ENCODE measurements around the gene TNRC6A. TPM values are rescaled to one million over a fixed set of nuclear protein-coding genes. Genes with fewer than 3 reads are reported as not detected.
"Not testable (repeated sequence)": the region's sequence is repeated elsewhere in the genome, so short reads cannot be mapped to it uniquely, and the experiment has no call there.

The TNRC6A gene
- total RNA-seq, 1 donor from 2014 or later = 54.2 TPM

GRCh38 chr16:24700549-24701392 is 28.7 kb upstream of the TNRC6A start:
- no peak for DNase-seq

GRCh38 chr16:24701521-24701951 is 27.9 kb upstream of the TNRC6A start:
- Mint-ChIP-seq H3K4me1 (no peaks in the 10 kb centered on the region), H3K27ac (no peak overlapping the region), H3K9me3 (no peaks in the 10 kb centered on the region), H3K4me3 (no peak overlapping the region), H3K36me3 (ENCODE audit: low read depth) (no peaks in the 10 kb centered on the region), H3K27me3 (peaks cover 10% of the 10 kb centered on the region)
- intact Hi-C loops (cut with micrococcal nuclease) = no loop called here
- no peak for DNase-seq

More at GRCh38 chr16:24700549-24701392, 28.7 kb upstream of the TNRC6A start:
- peaks cover 10% of the 10 kb centered on the region for H3K27me3 Mint-ChIP-seq
- intact Hi-C loops (cut with micrococcal nuclease) = no loop called here
- no peak overlapping the region for H3K27ac Mint-ChIP-seq
- no peaks in the 10 kb centered on the region for H3K36me3 Mint-ChIP-seq (ENCODE audit: low read depth)
- no peaks in the 10 kb centered on the region for H3K9me3 Mint-ChIP-seq
- no peaks in the 10 kb centered on the region for H3K4me1 Mint-ChIP-seq
- H3K4me3 Mint-ChIP-seq = no peak overlapping the region

- H3K27me3 Mint-ChIP-seq; H3K4me3 Mint-ChIP-seq; DNase-seq; H3K27ac Mint-ChIP-seq; intact Hi-C loops (cut with micrococcal nuclease); H3K9me3 Mint-ChIP-seq; H3K36me3 Mint-ChIP-seq (ENCODE audit: low read depth); H3K4me1 Mint-ChIP-seq: not testable (repeated sequence)
Observed at GRCh38 chr16:24707760-24708159, 21.7 kb upstream of the TNRC6A start.

GRCh38 chr16:24713379-24713778 is 16.1 kb upstream of the TNRC6A start:
- Mint-ChIP-seq H3K27me3 (peaks cover 4% of the 10 kb centered on the region), H3K4me1 (no peaks in the 10 kb centered on the region), H3K9me3 (peaks cover 3% of the 10 kb centered on the region), H3K27ac (no peak overlapping the region), H3K4me3 (no peak overlapping the region), H3K36me3 (ENCODE audit: low read depth) (no peaks in the 10 kb centered on the region)
- intact Hi-C loops (cut with micrococcal nuclease) = no loop called here
- no peak for DNase-seq

GRCh38 chr16:24717411-24717810 is 12.0 kb upstream of the TNRC6A start:
- H3K4me1 Mint-ChIP-seq = peaks cover 7% of the 10 kb centered on the region
- peaks cover 8% of the 10 kb centered on the region for H3K27me3 Mint-ChIP-seq
- H3K4me3 Mint-ChIP-seq = no peak overlapping the region
- peaks cover 2% of the 10 kb centered on the region for H3K36me3 Mint-ChIP-seq (ENCODE audit: low read depth)
- H3K9me3 Mint-ChIP-seq = peaks cover 3% of the 10 kb centered on the region
- intact Hi-C loops (cut with micrococcal nuclease) = no loop called here
- no peak overlapping the region for H3K27ac Mint-ChIP-seq
- DNase-seq = no peak

- H3K27ac Mint-ChIP-seq = no peak overlapping the region
- peaks cover 7% of the 10 kb centered on the region for H3K27me3 Mint-ChIP-seq
- intact Hi-C loops (cut with micrococcal nuclease) = no loop called here
- no peak for DNase-seq
- peaks cover 18% of the 10 kb centered on the region for H3K4me1 Mint-ChIP-seq
- peaks cover 2% of the 10 kb centered on the region for H3K36me3 Mint-ChIP-seq (ENCODE audit: low read depth)
- H3K4me3 Mint-ChIP-seq = no peak overlapping the region
- H3K9me3 Mint-ChIP-seq = no peaks in the 10 kb centered on the region
Observed at GRCh38 chr16:24718967-24719521, 10.4 kb upstream of the TNRC6A start.

GRCh38 chr16:24721830-24722238 is 7.6 kb upstream of the TNRC6A start:
- peak; percentile 71 for DNase-seq
- Mint-ChIP-seq H3K4me3 (peak overlapping the region; percentile 39), H3K27me3 (peaks cover 5% of the 10 kb centered on the region), H3K4me1 (peaks cover 18% of the 10 kb centered on the region), H3K9me3 (no peaks in the 10 kb centered on the region), H3K27ac (peak overlapping the region; percentile 83), H3K36me3 (ENCODE audit: low read depth) (peaks cover 2% of the 10 kb centered on the region)
- intact Hi-C loops (cut with micrococcal nuclease) = loop anchor here (1.0 kb wide), 1 partner anchor 54 kb away; no protein-coding TSS in a partner anchor

GRCh38 chr16:24723663-24724062 is 5.8 kb upstream of the TNRC6A start:
- H3K9me3 Mint-ChIP-seq = no peaks in the 10 kb centered on the region
- H3K4me3 Mint-ChIP-seq = no peak overlapping the region
- DNase-seq = no peak
- peaks cover 22% of the 10 kb centered on the region for H3K4me1 Mint-ChIP-seq
- intact Hi-C loops (cut with micrococcal nuclease) = no loop called here
- peaks cover 2% of the 10 kb centered on the region for H3K36me3 Mint-ChIP-seq (ENCODE audit: low read depth)
- peaks cover 5% of the 10 kb centered on the region for H3K27me3 Mint-ChIP-seq
- H3K27ac Mint-ChIP-seq = no peak overlapping the region

- no peak for DNase-seq
- Mint-ChIP-seq H3K4me3 (peak overlapping the region; percentile 10), H3K27me3 (peaks cover 3% of the 10 kb centered on the region), H3K27ac (no peak overlapping the region), H3K4me1 (peaks cover 32% of the 10 kb centered on the region), H3K9me3 (no peaks in the 10 kb centered on the region), H3K36me3 (ENCODE audit: low read depth) (peaks cover 19% of the 10 kb centered on the region)
- intact Hi-C loops (cut with micrococcal nuclease) = no loop called here
Observed at GRCh38 chr16:24728011-24728410, 1.4 kb upstream of the TNRC6A start.

GRCh38 chr16:24728891-24729242 is 584 bp upstream of the TNRC6A start:
- H3K27me3 Mint-ChIP-seq = peaks cover 3% of the 10 kb centered on the region
- H3K9me3 Mint-ChIP-seq = no peaks in the 10 kb centered on the region
- H3K36me3 Mint-ChIP-seq (ENCODE audit: low read depth) = peaks cover 27% of the 10 kb centered on the region

GRCh38 chr16:24729951-24730815 is 732 bp downstream of the TNRC6A start:
- peak overlapping the region; percentile 99 for H3K4me3 Mint-ChIP-seq
- DNase-seq = no peak
- peaks cover 35% of the 10 kb centered on the region for H3K4me1 Mint-ChIP-seq
- H3K27me3 Mint-ChIP-seq = peaks cover 2% of the 10 kb centered on the region
- H3K27ac Mint-ChIP-seq = peak overlapping the region; percentile 98
- peaks cover 36% of the 10 kb centered on the region for H3K36me3 Mint-ChIP-seq (ENCODE audit: low read depth)
- no peaks in the 10 kb centered on the region for H3K9me3 Mint-ChIP-seq
- intact Hi-C loops (cut with micrococcal nuclease) = loop anchor here (2.0 to 5.0 kb wide), 2 partner anchors 23 to 188 kb away; no protein-coding TSS in a partner anchor

More at GRCh38 chr16:24728891-24729242, 584 bp upstream of the TNRC6A start:
- intact Hi-C loops (cut with micrococcal nuclease) = no loop called here
- no peak for DNase-seq
- H3K27ac Mint-ChIP-seq = peak overlapping the region; percentile 93
- H3K4me1 Mint-ChIP-seq = peaks cover 30% of the 10 kb centered on the region
- peak overlapping the region; percentile 89 for H3K4me3 Mint-ChIP-seq

GRCh38 chr16:24730914-24731313 is 1.5 kb downstream of the TNRC6A start:
- intact Hi-C loops (cut with micrococcal nuclease) = loop anchor here (2.0 to 5.0 kb wide), 2 partner anchors 22 to 189 kb away; no protein-coding TSS in a partner anchor
- H3K9me3 Mint-ChIP-seq = no peaks in the 10 kb centered on the region
- no peak for DNase-seq
- peak overlapping the region; percentile 99 for H3K4me3 Mint-ChIP-seq
- H3K27ac Mint-ChIP-seq = peak overlapping the region; percentile 70
- H3K4me1 Mint-ChIP-seq = peaks cover 35% of the 10 kb centered on the region
- H3K36me3 Mint-ChIP-seq (ENCODE audit: low read depth) = peaks cover 36% of the 10 kb centered on the region
- H3K27me3 Mint-ChIP-seq = peaks cover 2% of the 10 kb centered on the region

GRCh38 chr16:24731722-24732419 is 2.4 kb downstream of the TNRC6A start:
- H3K4me1 Mint-ChIP-seq = peaks cover 38% of the 10 kb centered on the region
- peak; percentile 60 for DNase-seq
- peaks cover 39% of the 10 kb centered on the region for H3K36me3 Mint-ChIP-seq (ENCODE audit: low read depth)
- no peaks in the 10 kb centered on the region for H3K9me3 Mint-ChIP-seq
- intact Hi-C loops (cut with micrococcal nuclease) = loop anchor here (2.0 to 5.0 kb wide), 2 partner anchors 21 to 190 kb away; no protein-coding TSS in a partner anchor
- peaks cover 2% of the 10 kb centered on the region for H3K27me3 Mint-ChIP-seq
- H3K27ac Mint-ChIP-seq = peak overlapping the region; percentile 21
- peak overlapping the region; percentile 40 for H3K4me3 Mint-ChIP-seq

All from activated CD4-positive, alpha-beta T cell treated with anti-CD3 and anti-CD28 coated beads, Interleukin-2, amount 10 ng/mL, durations not matched to agents 24 days and 14 days (primary cell).